CD4-positive, alpha-beta memory T cell (primary cell): Measurements from ENCODE around the gene CDK5RAP2. TPM values are rescaled to one million over a fixed set of nuclear protein-coding genes. Genes with fewer than 3 reads are reported as not detected.

ENCODE experiments used
- CTCF ChIA-PET: fragments of 350-600 bp; sonication (Branson Sonifier 250); formaldehyde crosslinking; loops from one replicate; lab custom pipeline; 2021; ENCODE audit warnings: inconsistent platforms; ENCODE audit not compliant: partially characterized antibody; lab: Charles Lee
- POLR2A ChIA-PET: fragments of 350-600 bp; sonication (Branson Sonifier 250); formaldehyde crosslinking; loops from one replicate; lab custom pipeline; 2021; ENCODE audit not compliant: partially characterized antibody; lab: Charles Lee
- DNase-seq, 5 donors: peaks; one replicate each; pipeline versions ENCODE4 v3.0.0 to v3.0.0-alpha.2; 2020 to 2022; ENCODE audit warnings: mixed read lengths in 1 of 5
- H3K27ac ChIP-seq: one replicate; pipeline ENCODE4 v1.7.0; 2013; ENCODE audit warnings: low read depth, low read length
- H3K27me3 ChIP-seq: 2 replicates; pipeline ENCODE4 v1.7.0; 2013; ENCODE audit warnings: mild to moderate bottlenecking, low read length, moderate library complexity; ENCODE audit not compliant: insufficient read depth
- H3K36me3 ChIP-seq: 2 replicates; pipeline ENCODE4 v1.7.0; 2013; ENCODE audit warnings: mild to moderate bottlenecking, low read length, moderate library complexity; ENCODE audit not compliant: insufficient read depth
- H3K4me1 ChIP-seq: 2 replicates; pipeline ENCODE4 v1.7.0; 2013; ENCODE audit warnings: mild to moderate bottlenecking, low read length, moderate library complexity; ENCODE audit not compliant: insufficient read depth
- H3K4me3 ChIP-seq, 2 donors: one replicate each; pipeline ENCODE4 v1.7.0; 2013; ENCODE audit warnings: low read length in 2 of 2, mild to moderate bottlenecking in 1 of 2
- H3K9me3 ChIP-seq, 2 donors: one replicate each; pipeline ENCODE4 v1.7.0; 2013; ENCODE audit warnings: low read length in 2 of 2, control low read depth in 1 of 2; ENCODE audit not compliant: control insufficient read depth in 1 of 2
- H3K27ac Mint-ChIP-seq, 7 donors: one replicate each; pipeline ENCODE4 v1.8.0; 2020 to 2021; ENCODE audit warnings: mixed read lengths in 7 of 7, mild to moderate bottlenecking in 6 of 7, inconsistent platforms in 3 of 7, moderate library complexity in 3 of 7
- H3K27me3 Mint-ChIP-seq, 2 donors: one replicate each; pipeline ENCODE4 v1.8.0; 2020 to 2021; ENCODE audit warnings: mixed read lengths in 2 of 2
- H3K36me3 Mint-ChIP-seq, 2 donors: one replicate each; pipeline ENCODE4 v1.8.0; 2020 to 2021; ENCODE audit warnings: mixed read lengths in 2 of 2, inconsistent platforms in 1 of 2, mild to moderate bottlenecking in 1 of 2
- H3K4me1 Mint-ChIP-seq, 4 donors: one replicate each; pipeline ENCODE4 v1.8.0; 2020 to 2021; ENCODE audit warnings: mixed read lengths in 4 of 4, mild to moderate bottlenecking in 1 of 4
- H3K4me3 Mint-ChIP-seq, 8 donors: one replicate each; pipeline ENCODE4 v1.8.0; 2020 to 2021; ENCODE audit warnings: mixed read lengths in 8 of 8, mild to moderate bottlenecking in 7 of 8, moderate library complexity in 6 of 8, inconsistent platforms in 3 of 8
- H3K9me3 Mint-ChIP-seq, 8 donors: one replicate each; pipeline ENCODE4 v1.8.0; 2020 to 2021; ENCODE audit warnings: mixed read lengths in 8 of 8, mild to moderate bottlenecking in 5 of 8, inconsistent platforms in 3 of 8, moderate library complexity in 1 of 8
- intact Hi-C: fragments of 100-400 bp; cut with micrococcal nuclease; formaldehyde crosslinking; loops from one replicate; pipeline ENCODE4 v1.15.1; 2023
- polyA plus RNA-seq, 2 donors: library from polyadenylated mRNA; unstranded; fragments of 300-500 nt; fragmentation: Illumina TruSeq; gene quantifications; one replicate each; pipeline ENCODE4 v1.2.3, GENCODE V29; 2021
- total RNA-seq, 2 experiments: library from RNA; stranded (reverse); gene quantifications; one replicate each; pipeline ENCODE4 v1.2.3, GENCODE V29; 2021

Gene CDK5RAP2
- total and polyA plus RNA-seq, 4 experiments from 2014 or later, result 3.9 to 102 (median 59.4) TPM

GRCh38 chr9:120393386-120394057, 186.4 kb downstream of the CDK5RAP2 start:
- Mint-ChIP-seq H3K4me1 (peaks cover 15 to 33% (median 24%) of the 10 kb centered on the region in 4 donors), H3K9me3 (no peaks in the 10 kb centered on the region), H3K36me3 (peaks cover 67 to 79% of the 10 kb centered on the region in 2 donors), H3K27ac (peak overlapping the region; percentile 50 to 94 (median 70)), H3K4me3 (peak overlapping the region in 1 of 8 donors; percentile 37), H3K27me3 (no peaks in the 10 kb centered on the region)
- no peaks in the 10 kb centered on the region for H3K9me3 ChIP-seq
- peaks cover 22% of the 10 kb centered on the region for H3K4me1 ChIP-seq
- H3K27ac ChIP-seq, result no peak overlapping the region
- no peak overlapping the region for H3K4me3 ChIP-seq
- peaks cover 67% of the 10 kb centered on the region for H3K36me3 ChIP-seq
- intact Hi-C loops, result no loop called here
- ChIA-PET POLR2A (no interaction called here), CTCF (no interaction called here)
- no peak for DNase-seq
- no peaks in the 10 kb centered on the region for H3K27me3 ChIP-seq

GRCh38 chr9:120392711-120393110, 187.3 kb downstream of the CDK5RAP2 start:
- Histone ChIP-seq H3K27ac (no peak overlapping the region), H3K4me1 (peaks cover 22% of the 10 kb centered on the region), H3K27me3 (no peaks in the 10 kb centered on the region), H3K4me3 (no peak overlapping the region), H3K36me3 (peaks cover 71% of the 10 kb centered on the region), H3K9me3 (no peaks in the 10 kb centered on the region)
- intact Hi-C loops, result no loop called here
- peak overlapping the region in 3 of 7 donors; percentile 13 to 77 (median 57) for H3K27ac Mint-ChIP-seq
- no peak overlapping the region for H3K4me3 Mint-ChIP-seq
- DNase-seq, result no peak
- H3K27me3 Mint-ChIP-seq, result no peaks in the 10 kb centered on the region
- peaks cover 68 to 82% of the 10 kb centered on the region in 2 donors for H3K36me3 Mint-ChIP-seq
- ChIA-PET CTCF (no interaction called here), POLR2A (no interaction called here)
- H3K4me1 Mint-ChIP-seq, result peaks cover 15 to 29% (median 22%) of the 10 kb centered on the region in 4 donors
- H3K9me3 Mint-ChIP-seq, result no peaks in the 10 kb centered on the region

- Histone ChIP-seq H3K9me3 (no peaks in the 10 kb centered on the region), H3K4me1 (peaks cover 22% of the 10 kb centered on the region), H3K4me3 (no peak overlapping the region), H3K27ac (no peak overlapping the region), H3K36me3 (peaks cover 71% of the 10 kb centered on the region), H3K27me3 (no peaks in the 10 kb centered on the region)
- intact Hi-C loops, result no loop called here
- Mint-ChIP-seq H3K9me3 (no peaks in the 10 kb centered on the region), H3K4me1 (peaks cover 15 to 27% (median 21%) of the 10 kb centered on the region in 4 donors), H3K27ac (peak overlapping the region in 3 of 7 donors; percentile 13 to 77 (median 57)), H3K27me3 (no peaks in the 10 kb centered on the region), H3K4me3 (no peak overlapping the region), H3K36me3 (peaks cover 66 to 84% of the 10 kb centered on the region in 2 donors)
- POLR2A ChIA-PET, result no interaction called here
- DNase-seq, result no peak
- CTCF ChIA-PET, result no interaction called here
Observed at GRCh38 chr9:120392245-120392644, 187.7 kb downstream of the CDK5RAP2 start.

- CTCF ChIA-PET, result interaction anchor here (1.4 kb wide), 1 partner anchor 10 kb away, joined by 3 read pairs; no protein-coding TSS in a partner anchor
Observed at GRCh38 chr9:120391691-120392090, 188.3 kb downstream of the CDK5RAP2 start.

GRCh38 chr9:120390637-120391190, 189.3 kb downstream of the CDK5RAP2 start:
- H3K4me3 ChIP-seq, result no peak overlapping the region
- H3K4me1 ChIP-seq, result peaks cover 17% of the 10 kb centered on the region
- no peak overlapping the region for H3K27ac ChIP-seq
- Mint-ChIP-seq H3K27me3 (no peaks in the 10 kb centered on the region), H3K4me3 (no peak overlapping the region), H3K9me3 (no peaks in the 10 kb centered on the region), H3K27ac (peak overlapping the region in 1 of 7 donors; percentile 12), H3K4me1 (peaks cover 10 to 17% (median 14%) of the 10 kb centered on the region in 4 donors), H3K36me3 (peaks cover 60 to 84% of the 10 kb centered on the region in 2 donors)
- POLR2A ChIA-PET, result no interaction called here
- CTCF ChIA-PET, result interaction anchor here (1.4 kb wide), 1 partner anchor 9 kb away, joined by 3 read pairs; no protein-coding TSS in a partner anchor
- H3K27me3 ChIP-seq, result no peaks in the 10 kb centered on the region
- peaks cover 63% of the 10 kb centered on the region for H3K36me3 ChIP-seq
- intact Hi-C loops, result no loop called here
- no peaks in the 10 kb centered on the region for H3K9me3 ChIP-seq
- no peak for DNase-seq

More at GRCh38 chr9:120391691-120392090, 188.3 kb downstream of the CDK5RAP2 start:
- Histone ChIP-seq H3K4me3 (no peak overlapping the region), H3K27ac (no peak overlapping the region), H3K4me1 (peaks cover 18% of the 10 kb centered on the region), H3K9me3 (no peaks in the 10 kb centered on the region), H3K27me3 (no peaks in the 10 kb centered on the region), H3K36me3 (peaks cover 67% of the 10 kb centered on the region)
- Mint-ChIP-seq H3K36me3 (peaks cover 64 to 87% of the 10 kb centered on the region in 2 donors), H3K4me1 (peaks cover 15 to 26% (median 20%) of the 10 kb centered on the region in 4 donors), H3K27ac (no peak overlapping the region), H3K9me3 (no peaks in the 10 kb centered on the region), H3K4me3 (no peak overlapping the region), H3K27me3 (no peaks in the 10 kb centered on the region)
- intact Hi-C loops, result no loop called here
- no peak for DNase-seq
- POLR2A ChIA-PET, result no interaction called here

GRCh38 chr9:120389867-120390266, 190.1 kb downstream of the CDK5RAP2 start:
- POLR2A ChIA-PET, result no interaction called here
- no peaks in the 10 kb centered on the region for H3K27me3 ChIP-seq
- H3K36me3 Mint-ChIP-seq, result peaks cover 65 to 80% of the 10 kb centered on the region in 2 donors
- no peaks in the 10 kb centered on the region for H3K27me3 Mint-ChIP-seq
- H3K27ac Mint-ChIP-seq, result no peak overlapping the region
- no peaks in the 10 kb centered on the region for H3K9me3 Mint-ChIP-seq
- H3K27ac ChIP-seq, result no peak overlapping the region
- DNase-seq, result no peak
- H3K4me1 Mint-ChIP-seq, result peaks cover 9 to 12% (median 11%) of the 10 kb centered on the region in 4 donors
- intact Hi-C loops, result no loop called here
- H3K4me1 ChIP-seq, result peaks cover 12% of the 10 kb centered on the region
- no peaks in the 10 kb centered on the region for H3K9me3 ChIP-seq
- peaks cover 63% of the 10 kb centered on the region for H3K36me3 ChIP-seq
- no peak overlapping the region for H3K4me3 Mint-ChIP-seq
- CTCF ChIA-PET, result no interaction called here
- H3K4me3 ChIP-seq, result no peak overlapping the region

GRCh38 chr9:120389300-120389699, 190.7 kb downstream of the CDK5RAP2 start:
- no peak overlapping the region for H3K27ac Mint-ChIP-seq
- no peaks in the 10 kb centered on the region for H3K27me3 Mint-ChIP-seq
- CTCF ChIA-PET, result interaction anchor here (1.2 kb wide), 1 partner anchor 88 kb away, joined by 4 read pairs; no protein-coding TSS in a partner anchor

More at GRCh38 chr9:120389300-120389699, 190.7 kb downstream of the CDK5RAP2 start:
- Histone ChIP-seq H3K27ac (no peak overlapping the region), H3K9me3 (no peaks in the 10 kb centered on the region), H3K4me3 (no peak overlapping the region), H3K27me3 (no peaks in the 10 kb centered on the region), H3K4me1 (peaks cover 7% of the 10 kb centered on the region), H3K36me3 (peaks cover 61% of the 10 kb centered on the region)
- Mint-ChIP-seq H3K9me3 (no peaks in the 10 kb centered on the region), H3K4me1 (peaks cover 3 to 6% (median 5%) of the 10 kb centered on the region in 4 donors), H3K4me3 (no peak overlapping the region), H3K36me3 (peaks cover 63 to 78% of the 10 kb centered on the region in 2 donors)
- intact Hi-C loops, result no loop called here
- no peak for DNase-seq
- POLR2A ChIA-PET, result no interaction called here
